ENCODE data around the gene ITGA2.

ITGA2 gene

GRCh38 chr5:53083927-53084326 is 94.8 kb downstream of the ITGA2 start:
- H3K4me3 ChIP-seq (ENCODE audit: low read depth, low read length): no peak overlapping the region
- no peak for TF ChIP-seq CTCF (IDR thresholded peaks at IDR 0.05; ENCODE audit: low read depth, low read length)

DNA sequence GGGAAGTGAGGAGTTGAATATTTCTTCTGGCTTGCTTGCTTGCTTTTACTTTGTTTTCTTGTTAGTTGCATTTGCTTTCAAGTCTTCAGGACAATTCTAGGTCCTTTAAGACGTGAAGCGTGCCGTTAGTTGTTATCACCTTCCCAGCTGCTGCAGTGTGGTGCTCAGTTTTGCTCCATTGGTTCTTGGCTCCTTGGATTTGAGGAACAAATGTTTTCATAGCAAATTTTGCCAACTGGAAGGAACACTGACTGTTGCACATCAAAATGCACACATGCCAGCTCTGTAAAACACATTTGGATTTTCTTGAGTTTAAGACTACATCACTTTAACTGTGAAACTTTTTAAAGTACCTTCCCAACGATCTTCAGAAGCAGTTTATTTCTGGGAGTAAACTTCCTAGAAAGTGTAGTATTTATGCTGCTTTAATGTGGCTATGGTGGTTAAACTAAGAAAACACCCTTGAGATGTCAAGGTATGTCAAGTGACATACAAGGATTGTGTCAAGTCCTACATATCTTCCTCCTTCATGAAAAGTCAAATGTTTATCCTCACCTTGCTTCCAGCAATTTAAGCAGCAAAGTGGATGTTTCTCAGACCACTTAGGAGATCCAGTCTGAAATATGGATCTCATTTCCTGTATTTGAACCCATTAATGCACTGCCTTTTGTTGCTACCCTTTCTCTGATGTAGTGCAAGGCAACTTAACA is 95.5 kb downstream of the ITGA2 start:
- no peak overlapping the region for H3K4me3 ChIP-seq (ENCODE audit: low read depth, low read length)
- no peak for TF ChIP-seq CTCF (IDR thresholded peaks at IDR 0.05; ENCODE audit: low read depth, low read length)

DNA sequence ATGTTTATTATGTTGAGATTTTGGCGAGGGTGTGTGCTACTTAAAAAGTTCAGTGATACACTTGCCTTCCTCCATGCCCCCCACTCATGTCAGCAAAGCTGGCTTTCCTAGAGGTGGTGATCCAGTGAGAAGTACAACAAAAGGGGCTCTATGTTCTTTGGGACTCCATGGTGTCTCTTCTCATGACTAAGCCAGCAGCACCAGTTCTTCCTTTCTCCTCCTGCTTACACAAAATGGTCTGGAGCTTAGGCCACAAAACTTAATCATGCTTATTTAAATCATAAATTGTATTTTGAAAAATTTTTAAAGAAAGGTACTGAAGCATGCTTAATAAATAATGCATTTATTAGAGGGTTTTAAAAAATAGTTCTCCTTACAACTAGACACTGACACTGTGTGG is 98.0 kb downstream of the ITGA2 start:
- H3K4me3 ChIP-seq (ENCODE audit: low read depth, low read length): no peak overlapping the region
- TF ChIP-seq CTCF (IDR thresholded peaks at IDR 0.05; ENCODE audit: low read depth, low read length): no peak

- no peak for TF ChIP-seq CTCF (IDR thresholded peaks at IDR 0.05; ENCODE audit: low read depth, low read length)
- no peak overlapping the region for H3K4me3 ChIP-seq (ENCODE audit: low read depth, low read length)
Observed at GRCh38 chr5:53087621-53088121, 98.5 kb downstream of the ITGA2 start.

GRCh38 chr5:53089481-53089991 is 100.4 kb downstream of the ITGA2 start:
- TF ChIP-seq CTCF (IDR thresholded peaks at IDR 0.05; ENCODE audit: low read depth, low read length): no peak

GRCh38 chr5:53090229-53090628 is 101.1 kb downstream of the ITGA2 start:
- no peak for TF ChIP-seq CTCF (IDR thresholded peaks at IDR 0.05; ENCODE audit: low read depth, low read length)

More at GRCh38 chr5:53089481-53089991, 100.4 kb downstream of the ITGA2 start:
- H3K4me3 ChIP-seq (ENCODE audit: low read depth, low read length): no peak overlapping the region

DNA sequence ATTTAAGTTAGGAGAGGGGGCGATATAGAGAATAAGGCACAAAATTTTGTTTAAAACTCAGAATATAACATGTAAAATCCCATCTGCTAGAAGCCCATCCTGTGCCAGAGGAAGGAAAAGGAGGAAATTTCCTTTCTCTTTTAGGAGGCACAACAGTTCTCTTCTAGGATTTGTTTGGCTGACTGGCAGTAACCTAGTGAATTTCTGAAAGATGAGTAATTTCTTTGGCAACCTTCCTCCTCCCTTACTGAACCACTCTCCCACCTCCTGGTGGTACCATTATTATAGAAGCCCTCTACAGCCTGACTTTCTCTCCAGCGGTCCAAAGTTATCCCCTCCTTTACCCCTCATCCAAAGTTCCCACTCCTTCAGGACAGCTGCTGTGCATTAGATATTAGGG is 102.1 kb downstream of the ITGA2 start:
- no peak overlapping the region for H3K4me3 ChIP-seq (ENCODE audit: low read depth, low read length)
- no peak for TF ChIP-seq CTCF (IDR thresholded peaks at IDR 0.05; ENCODE audit: low read depth, low read length)

More at GRCh38 chr5:53090229-53090628, 101.1 kb downstream of the ITGA2 start:
- no peak overlapping the region for H3K4me3 ChIP-seq (ENCODE audit: low read depth, low read length)

Data from WI38 (cell line).